Thymus (tissue), 11 donors: ENCODE data around the gene ESYT2. TPM values are rescaled to one million over a fixed set of nuclear protein-coding genes. Genes with fewer than 3 reads are reported as not detected.

Source experiments
- DNase-seq, 9 donors: peaks; one replicate each; pipeline ENCODE4 v3.0.0-alpha.2; 2013; ENCODE audit warnings: low spot score in 9 of 9, low read depth in 6 of 9, missing footprints in 1 of 9
- H3K27ac ChIP-seq, 2 donors: one replicate each; pipeline ENCODE4 v1.5.1; 2013; ENCODE audit warnings: control low read depth in 1 of 2, low read depth in 1 of 2, low read length in 1 of 2, mild to moderate bottlenecking in 1 of 2, moderate library complexity in 1 of 2
- H3K27me3 ChIP-seq, 2 donors: one replicate each; pipeline ENCODE4 v1.5.1; 2013; ENCODE audit warnings: low read length in 1 of 2; ENCODE audit not compliant: control insufficient read depth in 2 of 2, insufficient read depth in 1 of 2
- H3K36me3 ChIP-seq, 2 donors: one replicate each; pipeline ENCODE4 v1.5.1; 2013; ENCODE audit warnings: low read length in 1 of 2, mild to moderate bottlenecking in 1 of 2, moderate library complexity in 1 of 2; ENCODE audit not compliant: control insufficient read depth in 2 of 2, insufficient read depth in 2 of 2
- H3K4me1 ChIP-seq, 2 donors: one replicate each; pipeline ENCODE4 v1.5.1; 2013; ENCODE audit warnings: low read length in 2 of 2; ENCODE audit not compliant: control insufficient read depth in 2 of 2, insufficient read depth in 2 of 2
- H3K4me3 ChIP-seq, 2 donors: one replicate each; pipeline ENCODE4 v1.5.1; 2013; ENCODE audit warnings: low read length in 2 of 2, control low read depth in 1 of 2, mild to moderate bottlenecking in 1 of 2
- H3K9me3 ChIP-seq, 2 donors: one replicate each; pipeline ENCODE4 v1.5.1; 2013; ENCODE audit warnings: low read length in 1 of 2, mild to moderate bottlenecking in 1 of 2; ENCODE audit not compliant: control insufficient read depth in 2 of 2, insufficient read depth in 1 of 2
- WGBS: extraction: QIAGEN DNeasy Blood & Tissue Kit; methylation state at CpG from one replicate; pipeline ENCODE4 v1.1.7; 2013; 5-methylcytosine and 5-hydroxymethylcytosine counted together
- polyA plus RNA-seq: library from polyadenylated mRNA; stranded (reverse); fragments of 200-250 nt; gene quantifications from one replicate; pipeline ENCODE4 v1.2.3, GENCODE V29; 2013
- total RNA-seq: library from RNA; stranded (reverse); fragments of 120-200 nt; gene quantifications from one replicate; pipeline ENCODE4 v1.2.4, GENCODE V29; 2013
- donor health status: healthy.

The ESYT2 gene
- total and polyA plus RNA-seq, 2 donors, result 35.7 to 66.2 TPM

GRCh38 chr7:158724658-158725505 is 104.4 kb downstream of the ESYT2 start:
- DNase-seq, result no peak
- Histone ChIP-seq H3K4me1 (no peaks in the 10 kb centered on the region), H3K27me3 (no peaks in the 10 kb centered on the region), H3K9me3 (no peaks in the 10 kb centered on the region), H3K36me3 (peaks cover 0 to 2% of the 10 kb centered on the region in 2 donors), H3K27ac (no peak overlapping the region), H3K4me3 (no peak overlapping the region)
- 97% methylated on average over 21 of the region's 21 CpGs for WGBS

- H3K4me1 ChIP-seq, result no peaks in the 10 kb centered on the region
- H3K36me3 ChIP-seq, result no peaks in the 10 kb centered on the region
- no peak overlapping the region for H3K4me3 ChIP-seq
- 97% methylated on average over 12 of the region's 12 CpGs for WGBS
- no peaks in the 10 kb centered on the region for H3K27me3 ChIP-seq
- H3K9me3 ChIP-seq, result no peaks in the 10 kb centered on the region
- no peak for DNase-seq
- no peak overlapping the region for H3K27ac ChIP-seq
These were observed 105.5 kb downstream of the ESYT2 start for GRCh38 chr7:158723714-158724385.

GRCh38 chr7:158723266-158723665 is 106.0 kb downstream of the ESYT2 start:
- H3K9me3 ChIP-seq, result no peaks in the 10 kb centered on the region
- no peak overlapping the region for H3K4me3 ChIP-seq
- no peak for DNase-seq
- H3K4me1 ChIP-seq, result no peaks in the 10 kb centered on the region
- H3K36me3 ChIP-seq, result no peaks in the 10 kb centered on the region
- no peak overlapping the region for H3K27ac ChIP-seq
- no peaks in the 10 kb centered on the region for H3K27me3 ChIP-seq
- 91% methylated on average over 13 of the region's 13 CpGs for WGBS

- H3K9me3 ChIP-seq, result no peaks in the 10 kb centered on the region
- H3K4me3 ChIP-seq, result no peak overlapping the region
- H3K36me3 ChIP-seq, result no peaks in the 10 kb centered on the region
- no peak overlapping the region for H3K27ac ChIP-seq
- no peaks in the 10 kb centered on the region for H3K4me1 ChIP-seq
- WGBS, result 99% methylated on average over 6 of the region's 6 CpGs
- peaks cover 0 to 4% of the 10 kb centered on the region in 2 donors for H3K27me3 ChIP-seq
- DNase-seq, result no peak
These were observed 106.6 kb downstream of the ESYT2 start for GRCh38 chr7:158722574-158723237.

- DNase-seq, result no peak
- no peaks in the 10 kb centered on the region for H3K36me3 ChIP-seq
- 96% methylated on average over 9 of the region's 9 CpGs for WGBS
These were observed 109.2 kb downstream of the ESYT2 start for GRCh38 chr7:158720112-158720511.

GRCh38 chr7:158716802-158717201 is 112.5 kb downstream of the ESYT2 start:
- H3K27me3 ChIP-seq, result peaks cover 0 to 4% of the 10 kb centered on the region in 2 donors
- H3K36me3 ChIP-seq, result no peaks in the 10 kb centered on the region
- H3K4me3 ChIP-seq, result no peak overlapping the region
- 97% methylated on average over 1 of the region's 1 CpG for WGBS
- peaks cover 0 to 4% of the 10 kb centered on the region in 2 donors for H3K9me3 ChIP-seq
- no peak for DNase-seq
- H3K27ac ChIP-seq, result no peak overlapping the region
- H3K4me1 ChIP-seq, result no peaks in the 10 kb centered on the region

More at GRCh38 chr7:158720112-158720511, 109.2 kb downstream of the ESYT2 start:
- Histone ChIP-seq H3K9me3 (no peaks in the 10 kb centered on the region), H3K27ac (no peak overlapping the region), H3K4me3 (no peak overlapping the region), H3K4me1 (no peaks in the 10 kb centered on the region), H3K27me3 (peaks cover 0 to 4% of the 10 kb centered on the region in 2 donors)

- no peak overlapping the region for H3K27ac ChIP-seq
- peaks cover under 1 to 3% of the 10 kb centered on the region in 2 donors for H3K4me1 ChIP-seq
- WGBS, result 54% methylated on average over 7 of the region's 7 CpGs
- H3K4me3 ChIP-seq, result no peak overlapping the region
- no peak for DNase-seq
- no peaks in the 10 kb centered on the region for H3K27me3 ChIP-seq
- H3K9me3 ChIP-seq, result peaks cover 4 to 18% of the 10 kb centered on the region in 2 donors
- H3K36me3 ChIP-seq, result peaks cover 0 to 3% of the 10 kb centered on the region in 2 donors
These were observed 118.6 kb downstream of the ESYT2 start for GRCh38 chr7:158710651-158711102.

GRCh38 chr7:158707610-158708009 is 121.7 kb downstream of the ESYT2 start:
- Histone ChIP-seq H3K4me1 (peaks cover 7 to 24% of the 10 kb centered on the region in 2 donors), H3K36me3 (peaks cover 0 to 3% of the 10 kb centered on the region in 2 donors), H3K27me3 (no peaks in the 10 kb centered on the region), H3K9me3 (peaks cover 4 to 18% of the 10 kb centered on the region in 2 donors), H3K27ac (no peak overlapping the region), H3K4me3 (no peak overlapping the region)
- no peak for DNase-seq
- 81% methylated on average over 4 of the region's 4 CpGs for WGBS
